Activated CD4-positive, alpha-beta T cell treated with anti-CD3 and anti-CD28 coated beads, Interleukin-2, amount 10 ng/mL, durations not matched to agents 24 days and 14 days (primary cell): ENCODE results near the gene MGST2. TPM values are rescaled to one million over a fixed set of nuclear protein-coding genes. Genes with fewer than 3 reads are reported as not detected.

Source experiments
- DNase-seq: peaks from one replicate; pipeline ENCODE4 v3.0.0; 2022
- H3K27ac Mint-ChIP-seq: one replicate; pipeline ENCODE4 v1.8.0; 2022; ENCODE audit warnings: mild to moderate bottlenecking, mixed read lengths
- H3K27me3 Mint-ChIP-seq: one replicate; pipeline ENCODE4 v1.8.0; 2022; ENCODE audit warnings: mixed read lengths
- H3K36me3 Mint-ChIP-seq: one replicate; pipeline ENCODE4 v1.8.0; 2022; ENCODE audit warnings: low read depth, mild to moderate bottlenecking, mixed read lengths
- H3K4me1 Mint-ChIP-seq: one replicate; pipeline ENCODE4 v1.8.0; 2021; ENCODE audit warnings: mixed read lengths
- H3K4me3 Mint-ChIP-seq: one replicate; pipeline ENCODE4 v1.8.0; 2022; ENCODE audit warnings: mild to moderate bottlenecking, moderate library complexity, mixed read lengths
- H3K9me3 Mint-ChIP-seq: one replicate; pipeline ENCODE4 v1.8.0; 2021; ENCODE audit warnings: mixed read lengths
- intact Hi-C: fragments of 100-400 bp; cut with micrococcal nuclease; formaldehyde crosslinking; loops from one replicate; pipeline ENCODE4 v1.15.1; 2023
- total RNA-seq: library from RNA; stranded (reverse); gene quantifications from 2 replicates; pipeline ENCODE4 v1.2.3, GENCODE V29; 2022

The MGST2 gene
- total RNA-seq, 1 donor from 2014 or later, result 26.5 TPM

DNA sequence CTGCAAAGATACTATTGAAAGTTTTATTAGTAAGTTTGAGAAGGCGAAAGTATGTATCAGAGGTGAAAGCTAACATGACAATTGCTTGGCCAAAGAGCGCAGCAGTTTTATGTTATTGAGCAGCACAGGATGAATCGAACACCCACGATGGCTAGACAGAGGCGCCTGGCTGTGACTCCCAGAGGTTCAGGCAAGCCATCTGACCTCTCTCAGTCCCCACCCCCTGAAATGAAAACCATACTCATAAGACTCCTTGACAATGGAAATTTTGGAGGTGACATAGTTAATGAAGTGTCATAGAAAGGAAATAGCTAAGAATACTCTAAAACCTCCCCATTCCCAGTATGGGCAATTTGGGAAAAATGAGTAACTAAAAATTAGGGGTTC, 70.6 kb downstream of the MGST2 start:
- DNase-seq, result no peak
- Mint-ChIP-seq H3K27me3 (peaks cover 53% of the 10 kb centered on the region), H3K4me3 (no peak overlapping the region), H3K36me3 (no peaks in the 10 kb centered on the region), H3K27ac (no peak overlapping the region), H3K9me3 (no peaks in the 10 kb centered on the region), H3K4me1 (peaks cover 7% of the 10 kb centered on the region)
- intact Hi-C loops, result loop anchor here (5.0 to 10.0 kb wide), 2 partner anchors 421 to 629 kb away; no protein-coding TSS in a partner anchor

DNA sequence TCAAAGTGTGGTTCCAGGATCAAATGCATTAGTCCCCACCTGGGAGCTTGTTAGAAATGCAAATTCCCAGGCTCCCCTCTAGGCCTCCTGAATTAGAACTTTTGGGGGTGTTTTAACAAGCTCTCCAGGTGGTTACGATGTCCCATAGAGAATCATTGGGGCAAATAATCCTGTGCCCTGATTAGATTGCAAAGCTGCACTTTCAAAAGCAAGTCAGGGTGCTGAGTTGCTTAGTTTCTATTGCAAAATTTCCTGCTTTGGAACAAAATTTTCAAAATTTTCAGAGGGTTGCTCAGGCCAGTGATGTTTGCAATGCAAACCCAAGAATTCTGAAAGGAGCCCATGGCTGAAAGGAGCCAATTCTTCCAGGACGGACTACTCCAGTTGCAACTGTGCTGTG, 71.0 kb downstream of the MGST2 start:
- DNase-seq, result no peak
- Mint-ChIP-seq H3K9me3 (no peaks in the 10 kb centered on the region), H3K27me3 (peaks cover 51% of the 10 kb centered on the region), H3K36me3 (no peaks in the 10 kb centered on the region), H3K27ac (no peak overlapping the region), H3K4me3 (no peak overlapping the region), H3K4me1 (peaks cover 7% of the 10 kb centered on the region)
- intact Hi-C loops, result loop anchor here (5.0 to 10.0 kb wide), 2 partner anchors 421 to 628 kb away; no protein-coding TSS in a partner anchor

DNA sequence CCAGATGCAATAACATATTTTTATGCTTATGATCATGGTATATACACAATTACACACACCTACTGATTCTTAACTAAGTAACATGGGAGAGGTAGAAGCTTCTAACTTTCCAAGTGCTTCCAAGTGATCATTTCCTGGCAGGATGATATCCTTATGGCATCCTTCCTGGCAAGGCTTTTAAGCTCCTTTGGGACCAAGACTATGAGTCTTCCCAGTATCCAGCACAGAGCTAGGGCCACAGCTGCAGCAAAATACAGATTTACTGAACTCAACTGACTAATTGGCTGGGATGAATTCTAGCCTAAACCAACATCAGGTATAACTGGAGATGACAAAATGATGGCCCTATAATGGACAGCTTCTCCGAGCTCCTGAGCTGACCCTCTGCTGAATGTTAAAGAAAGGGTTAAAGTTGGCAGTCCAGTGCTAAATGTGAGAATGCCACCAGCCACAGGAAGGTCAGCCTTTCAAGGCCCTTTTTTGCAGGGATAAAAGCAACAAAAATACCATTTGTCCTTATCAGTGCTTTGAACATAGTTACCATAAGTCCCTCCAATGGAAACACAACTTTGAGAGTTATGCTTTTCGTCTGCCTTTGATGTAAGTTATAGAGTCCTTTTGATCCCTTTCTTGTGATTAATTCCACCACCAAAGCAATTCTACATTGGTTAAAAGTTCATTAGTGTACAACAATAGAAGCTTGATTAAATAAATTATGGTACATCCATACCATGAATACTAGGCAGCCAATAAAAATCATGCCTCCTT, 73.4 kb downstream of the MGST2 start:
- Mint-ChIP-seq H3K27me3 (peaks cover 45% of the 10 kb centered on the region), H3K9me3 (no peaks in the 10 kb centered on the region), H3K4me1 (peaks cover 7% of the 10 kb centered on the region), H3K36me3 (no peaks in the 10 kb centered on the region), H3K4me3 (no peak overlapping the region), H3K27ac (no peak overlapping the region)
- no peak for DNase-seq
- intact Hi-C loops, result loop anchor here (5.0 to 10.0 kb wide), 2 partner anchors 418 to 626 kb away; no protein-coding TSS in a partner anchor

DNA sequence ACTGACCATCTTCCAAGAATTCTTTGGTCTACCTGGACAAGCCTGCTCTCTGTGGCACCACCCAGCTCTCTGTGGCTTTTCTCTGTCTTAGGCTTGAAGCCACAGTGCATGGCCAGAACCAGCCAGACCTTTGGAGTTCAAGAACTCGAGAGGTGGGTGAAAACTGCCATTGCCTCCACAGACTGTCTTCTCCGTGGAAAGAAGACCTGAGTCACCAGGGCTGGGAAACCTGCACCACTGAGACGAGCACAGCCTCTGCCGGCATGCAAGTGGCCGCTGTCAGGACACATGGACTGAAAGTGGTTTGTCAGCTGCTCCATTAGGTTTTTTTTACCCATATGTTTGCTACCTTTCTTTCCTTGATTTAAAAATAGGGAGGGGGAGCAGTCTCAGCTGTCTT, 74.5 kb downstream of the MGST2 start:
- intact Hi-C loops, result no loop called here
- DNase-seq, result no peak
- Mint-ChIP-seq H3K36me3 (no peaks in the 10 kb centered on the region), H3K27ac (no peak overlapping the region), H3K4me3 (no peak overlapping the region), H3K9me3 (no peaks in the 10 kb centered on the region), H3K4me1 (peaks cover under 1% of the 10 kb centered on the region), H3K27me3 (peaks cover 35% of the 10 kb centered on the region)

DNA sequence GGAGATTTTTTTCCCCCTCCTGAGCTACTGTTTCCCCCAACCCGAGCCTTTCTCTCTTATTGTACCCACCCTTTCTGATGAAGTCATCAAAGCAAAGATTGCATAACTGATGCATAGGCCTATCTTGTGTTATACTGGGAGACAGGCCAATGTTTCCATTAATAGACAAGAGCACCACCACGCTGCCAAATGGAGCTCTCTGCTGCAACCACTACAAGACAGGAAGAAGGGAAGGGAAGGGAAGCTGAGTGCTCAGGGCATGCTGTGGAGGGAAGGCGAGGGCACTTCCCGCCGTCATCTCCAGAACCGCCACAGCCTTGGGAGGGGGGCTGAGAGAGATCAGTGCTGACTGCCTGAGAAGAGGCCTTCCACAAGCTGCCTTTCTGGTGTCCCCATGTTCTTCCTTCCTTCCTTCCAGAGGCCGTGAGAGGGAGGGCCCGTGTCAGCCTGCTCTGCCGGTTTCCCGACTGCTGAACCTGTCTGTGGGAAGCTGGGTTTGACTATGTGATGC, 75.0 kb downstream of the MGST2 start:
- Mint-ChIP-seq H3K9me3 (no peaks in the 10 kb centered on the region), H3K36me3 (no peaks in the 10 kb centered on the region), H3K4me3 (no peak overlapping the region), H3K27me3 (peaks cover 33% of the 10 kb centered on the region), H3K4me1 (no peaks in the 10 kb centered on the region), H3K27ac (no peak overlapping the region)
- intact Hi-C loops, result no loop called here
- DNase-seq, result no peak

DNA sequence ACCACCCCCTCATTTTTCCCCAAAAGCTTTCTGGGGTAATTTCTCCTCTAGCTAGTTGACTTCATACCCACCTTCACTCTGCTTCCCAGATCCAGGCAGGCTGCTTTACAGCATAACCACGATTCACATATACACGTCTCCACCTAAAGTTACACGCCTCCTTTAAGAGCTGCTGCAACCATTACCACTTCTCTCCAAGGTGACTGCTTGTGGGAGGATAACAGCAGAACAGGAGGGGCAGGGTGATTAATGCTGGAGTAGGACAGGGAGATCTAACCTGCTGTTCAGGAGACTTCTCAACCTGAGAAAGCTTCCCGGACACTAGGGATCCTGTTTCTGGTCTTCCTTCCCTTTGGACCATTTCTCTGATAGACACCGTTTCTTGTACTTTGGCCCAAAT, 77.4 kb downstream of the MGST2 start:
- Mint-ChIP-seq H3K4me3 (no peak overlapping the region), H3K4me1 (no peaks in the 10 kb centered on the region), H3K27me3 (peaks cover 10% of the 10 kb centered on the region), H3K9me3 (no peaks in the 10 kb centered on the region), H3K27ac (no peak overlapping the region), H3K36me3 (no peaks in the 10 kb centered on the region)
- intact Hi-C loops, result no loop called here
- DNase-seq, result no peak

DNA sequence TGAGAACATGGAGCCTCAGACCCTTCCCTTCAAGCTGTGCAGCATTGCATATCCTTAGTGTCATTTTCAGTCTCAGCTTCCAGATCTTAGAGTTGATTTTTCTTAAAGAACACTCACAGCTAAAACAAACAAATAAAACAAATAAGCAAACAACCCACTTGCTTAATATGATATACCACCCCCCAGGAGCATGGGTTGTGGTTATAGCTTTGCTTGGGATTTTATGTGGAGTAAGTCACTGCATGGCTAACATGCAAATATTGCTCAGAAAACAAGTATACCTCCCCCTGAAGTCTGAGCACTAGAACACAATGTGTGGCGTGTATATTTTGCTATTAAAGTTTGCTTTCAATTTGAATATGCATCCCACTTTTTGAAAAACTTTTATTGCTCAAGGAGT, 78.6 kb downstream of the MGST2 start:
- Mint-ChIP-seq H3K4me3 (no peak overlapping the region), H3K4me1 (no peaks in the 10 kb centered on the region), H3K9me3 (no peaks in the 10 kb centered on the region), H3K27me3 (peaks cover 6% of the 10 kb centered on the region), H3K27ac (no peak overlapping the region), H3K36me3 (no peaks in the 10 kb centered on the region)
- DNase-seq, result no peak
- intact Hi-C loops, result no loop called here

DNA sequence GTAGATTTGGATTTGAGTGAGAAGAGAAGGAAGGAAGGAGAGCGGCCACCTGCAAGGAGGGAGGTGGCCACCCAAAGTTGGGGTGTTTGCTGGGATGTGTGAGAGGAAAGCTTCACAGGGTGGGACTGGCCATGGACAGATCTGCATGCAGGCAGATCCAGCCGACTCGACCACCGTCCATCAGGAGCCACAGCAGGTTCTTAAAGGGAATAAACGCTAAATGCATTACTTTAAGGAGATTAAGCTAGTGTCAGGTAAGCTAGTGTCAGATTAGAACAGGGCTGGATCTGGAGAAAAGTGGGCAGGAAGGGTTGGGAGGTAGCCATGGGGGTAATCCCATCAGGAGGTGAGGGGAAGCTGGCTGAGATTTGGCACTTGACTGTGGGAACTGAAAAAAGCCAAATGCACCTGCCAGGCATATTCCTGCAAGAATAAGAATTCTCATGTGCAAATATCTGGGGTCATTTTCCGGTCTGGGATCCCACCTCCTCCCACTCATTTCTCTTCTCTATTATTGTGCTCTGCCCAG, 79.6 kb downstream of the MGST2 start:
- intact Hi-C loops, result no loop called here
- Mint-ChIP-seq H3K9me3 (no peaks in the 10 kb centered on the region), H3K4me3 (no peak overlapping the region), H3K27ac (no peak overlapping the region), H3K36me3 (no peaks in the 10 kb centered on the region), H3K4me1 (no peaks in the 10 kb centered on the region), H3K27me3 (peaks cover 6% of the 10 kb centered on the region)
- no peak for DNase-seq

DNA sequence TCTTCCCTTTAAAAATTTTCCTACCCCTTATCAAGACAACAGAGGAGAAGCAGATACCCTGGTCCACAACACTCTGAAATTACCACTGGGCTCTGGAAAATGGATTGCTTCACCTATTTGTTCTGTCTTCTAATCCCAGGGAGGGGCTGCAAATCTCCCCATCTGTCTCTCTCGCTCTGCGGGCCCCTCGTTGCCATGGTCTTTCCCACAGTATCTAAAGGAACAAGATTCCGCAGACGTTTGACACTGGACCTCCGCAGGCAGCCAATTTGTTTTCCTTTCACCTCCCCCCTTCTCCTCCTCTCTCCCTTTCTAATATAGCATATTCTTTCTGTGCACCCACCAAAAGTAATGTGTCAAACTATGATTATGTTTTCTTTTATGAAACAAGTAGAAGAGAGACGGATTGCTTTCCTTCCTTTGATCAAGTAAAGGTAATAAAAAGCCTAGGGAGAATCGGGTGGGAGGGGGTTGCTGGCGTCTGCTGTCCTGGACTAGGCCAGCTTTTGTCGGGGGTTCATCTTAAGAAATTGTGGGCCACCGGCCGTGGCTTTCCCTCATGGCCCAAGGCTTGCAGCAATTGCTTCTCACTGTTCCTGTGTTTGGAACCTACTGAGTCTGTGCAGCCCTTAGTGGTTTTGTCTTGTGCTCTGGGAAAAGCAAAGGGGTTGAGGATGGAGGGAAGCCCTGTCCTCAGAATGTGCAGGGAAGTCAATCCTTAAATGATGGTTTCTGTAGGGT, 81.0 kb downstream of the MGST2 start:
- Mint-ChIP-seq H3K9me3 (no peaks in the 10 kb centered on the region), H3K27me3 (peaks cover 6% of the 10 kb centered on the region), H3K4me1 (peaks cover 5% of the 10 kb centered on the region), H3K27ac (no peak overlapping the region), H3K4me3 (no peak overlapping the region), H3K36me3 (no peaks in the 10 kb centered on the region)
- intact Hi-C loops, result no loop called here
- no peak for DNase-seq

DNA sequence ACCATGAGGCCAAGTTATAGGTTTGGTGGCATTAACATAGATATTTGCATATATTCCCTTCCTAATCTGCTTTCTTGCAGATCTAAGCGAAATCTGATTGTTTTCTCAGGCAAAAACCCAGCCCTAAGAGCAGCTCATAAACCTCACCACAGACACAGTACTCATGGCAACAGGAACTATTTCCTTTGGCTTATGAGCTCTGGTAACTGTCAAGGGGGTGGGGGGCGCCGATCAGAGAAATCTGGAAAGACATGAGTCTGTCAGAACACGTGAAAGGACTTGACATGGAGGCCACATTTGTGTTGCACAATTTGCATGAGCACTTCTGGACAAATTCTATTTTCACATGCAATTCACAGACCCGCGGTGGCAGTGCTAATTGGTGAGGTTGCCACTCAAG, 83.7 kb downstream of the MGST2 start:
- Mint-ChIP-seq H3K27ac (no peak overlapping the region), H3K4me3 (no peak overlapping the region), H3K36me3 (no peaks in the 10 kb centered on the region), H3K9me3 (no peaks in the 10 kb centered on the region), H3K27me3 (peaks cover 4% of the 10 kb centered on the region), H3K4me1 (peaks cover 5% of the 10 kb centered on the region)
- intact Hi-C loops, result no loop called here
- no peak for DNase-seq

DNA sequence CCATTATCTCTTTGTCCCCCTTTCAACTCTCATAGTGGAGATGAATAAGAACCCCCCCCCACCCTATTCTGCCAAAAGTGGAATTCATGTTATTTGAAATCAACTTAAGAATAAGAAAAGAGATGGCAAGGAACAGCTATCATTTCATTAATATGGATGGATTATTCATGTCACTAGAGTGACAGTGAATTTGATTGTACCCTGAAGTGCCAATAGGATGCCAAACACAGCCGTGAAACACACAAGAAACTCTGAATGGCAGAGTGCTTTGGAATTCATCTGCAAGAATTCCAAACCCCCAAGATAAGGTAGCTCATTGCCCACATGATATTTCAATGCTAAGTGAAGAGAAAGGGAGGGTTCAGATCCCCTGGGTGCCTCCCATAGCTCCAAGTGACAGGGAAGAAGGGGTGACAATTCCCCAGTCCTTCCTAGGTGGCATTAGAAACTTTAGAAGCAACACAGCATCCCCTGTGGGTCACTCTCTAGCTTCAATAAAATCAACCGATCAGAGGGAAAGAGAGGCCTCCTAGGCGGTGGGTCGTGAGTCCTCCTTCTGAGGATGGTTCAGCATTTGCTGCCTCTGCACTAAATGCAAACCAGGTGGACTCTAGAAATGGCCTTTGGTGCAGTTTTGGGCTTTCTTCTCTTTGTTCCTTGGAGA, 84.3 kb downstream of the MGST2 start:
- intact Hi-C loops, result no loop called here
- Mint-ChIP-seq H3K4me3 (no peak overlapping the region), H3K36me3 (no peaks in the 10 kb centered on the region), H3K27me3 (peaks cover 4% of the 10 kb centered on the region), H3K4me1 (peaks cover 5% of the 10 kb centered on the region), H3K9me3 (no peaks in the 10 kb centered on the region), H3K27ac (no peak overlapping the region)
- DNase-seq, result no peak

DNA sequence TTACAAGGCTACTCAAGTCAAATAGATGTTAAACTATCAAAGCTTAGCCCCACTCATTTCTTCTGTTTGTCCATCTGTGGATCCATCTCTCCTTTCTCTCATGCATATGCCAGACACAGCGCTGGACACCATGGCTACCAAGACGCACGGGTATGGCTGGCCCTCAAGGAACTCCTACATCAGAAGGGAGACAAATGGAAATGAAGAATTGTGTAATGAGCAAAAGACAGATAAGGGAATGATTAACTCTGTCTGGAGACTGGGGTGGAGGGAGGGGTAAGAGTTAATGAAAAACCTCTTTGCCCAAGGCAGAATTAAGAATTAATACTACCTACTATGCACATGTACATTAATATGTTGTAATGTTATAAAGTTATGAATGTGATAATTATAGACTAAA, 88.1 kb downstream of the MGST2 start:
- Mint-ChIP-seq H3K9me3 (no peaks in the 10 kb centered on the region), H3K27me3 (peaks cover 12% of the 10 kb centered on the region), H3K36me3 (no peaks in the 10 kb centered on the region), H3K27ac (no peak overlapping the region), H3K4me1 (peaks cover 5% of the 10 kb centered on the region), H3K4me3 (no peak overlapping the region)
- no peak for DNase-seq
- intact Hi-C loops, result no loop called here
